Upper lobe of left lung (tissue), 4 donors: ENCODE measurements around the gene TNFRSF6B.

Experiments
- CTCF ChIP-seq, 6 experiments: fragments of 450-650 bp in 4 of 6; fragments of 200-600 bp in 2 of 6; sonication (generic) in 2 of 6; IDR thresholded peaks; one replicate each; pipeline ENCODE4 v1.5.1; 2016 to 2019; ENCODE audit warnings: antibody characterized with exemption in 6 of 6
- POLR2A ChIP-seq, 4 donors: fragments of 450-650 bp; IDR thresholded peaks; one replicate each; pipeline ENCODE4 v1.5.1; 2016 to 2017; ENCODE audit warnings: antibody characterized with exemption in 4 of 4, mild to moderate bottlenecking in 2 of 4

GRCh38 chr20:63664861-63665594 lies 31.4 kb upstream of the TNFRSF6B start:
- TF ChIP-seq CTCF (IDR thresholded peaks at IDR 0.05) (no peak), POLR2A (IDR thresholded peaks at IDR 0.05) (no peak)
